HG02623 (cell line): ENCODE results near the gene BCAN.
"Not testable (repeated sequence)": the region's sequence is repeated elsewhere in the genome, so short reads cannot be mapped to it uniquely, and the experiment has no call there.

Experiments used
- ATAC-seq: cut with Tn5 transposase; IDR thresholded peaks from one replicate; pipeline ENCODE4 v1.9.1; 2021; ENCODE audit warnings: moderate library complexity; ENCODE audit not compliant: unreplicated experiment

Gene BCAN

GRCh38 chr1:156641761-156642264, at the start of gene BCAN:
Gene BCAN (plus strand): TSS chr1:156642117. CDS start chr1:156646055, 3,938 bp downstream.
- ATAC-seq: no peak

GRCh38 chr1:156592158-156592909, 49.6 kb upstream of the BCAN start:
- no peak for ATAC-seq

- ATAC-seq: no peak
Observed at GRCh38 chr1:156592910-156593660, 48.8 kb upstream of the BCAN start.

- ATAC-seq: no peak
Observed at GRCh38 chr1:156593661-156593989, 48.3 kb upstream of the BCAN start.

GRCh38 chr1:156594190-156594589, 47.7 kb upstream of the BCAN start:
- ATAC-seq: no peak

GRCh38 chr1:156595016-156595415, 46.9 kb upstream of the BCAN start:
- ATAC-seq: no peak

- ATAC-seq: no peak
Observed at GRCh38 chr1:156596426-156596825, 45.5 kb upstream of the BCAN start.

- ATAC-seq: no peak
Observed at GRCh38 chr1:156598125-156598524, 43.8 kb upstream of the BCAN start.

GRCh38 chr1:156598731-156599432, 43.0 kb upstream of the BCAN start:
- ATAC-seq: no peak

GRCh38 chr1:156599811-156600210, 42.1 kb upstream of the BCAN start:
- ATAC-seq: no peak

GRCh38 chr1:156600733-156601121, 41.2 kb upstream of the BCAN start:
- ATAC-seq: no peak

GRCh38 chr1:156601122-156601830, 40.6 kb upstream of the BCAN start, which contains the start of gene GPATCH4:
Gene GPATCH4 (minus strand): TSS chr1:156601479.
- ATAC-seq: peak; percentile 48

GRCh38 chr1:156601892-156602291, 40.0 kb upstream of the BCAN start:
- ATAC-seq: no peak

- ATAC-seq: no peak
Observed at GRCh38 chr1:156602557-156602993, 39.3 kb upstream of the BCAN start.

- not testable (repeated sequence) for ATAC-seq
Observed at GRCh38 chr1:156607344-156607743, 34.6 kb upstream of the BCAN start.

GRCh38 chr1:156608036-156608674, 33.8 kb upstream of the BCAN start:
- ATAC-seq: no peak

- no peak for ATAC-seq
Observed at GRCh38 chr1:156608981-156609380, 32.9 kb upstream of the BCAN start.

GRCh38 chr1:156610072-156610471, 31.8 kb upstream of the BCAN start:
- not testable (repeated sequence) for ATAC-seq

- no peak for ATAC-seq
Observed at GRCh38 chr1:156612666-156613065, 29.3 kb upstream of the BCAN start.

GRCh38 chr1:156615946-156616345, 26.0 kb upstream of the BCAN start:
- no peak for ATAC-seq
